Gastrocnemius medialis (tissue), 4 donors: Measurements from ENCODE around the gene SPON1.

Experiments
- CTCF ChIP-seq, 5 experiments: fragments of 450-650 bp in 3 of 5; fragments of 200-600 bp in 2 of 5; sonication (generic) in 2 of 5; IDR thresholded peaks in 4 of 5; conservative IDR thresholded peaks in 1 of 5; 1 replicate in 4 of 5; 2 replicates in 1 of 5; pipeline ENCODE4 v1.5.1; 2016 to 2019; ENCODE audit warnings: antibody characterized with exemption in 5 of 5, mild to moderate bottlenecking in 3 of 5, moderate library complexity in 3 of 5
- POLR2A ChIP-seq, 2 donors: fragments of 450-650 bp; IDR thresholded peaks; one replicate each; pipeline ENCODE4 v1.6.1; 2017; ENCODE audit warnings: antibody characterized with exemption in 2 of 2, mild to moderate bottlenecking in 2 of 2, moderate library complexity in 2 of 2

- TF ChIP-seq POLR2A (IDR thresholded peaks at IDR 0.05) (no peak), CTCF (IDR thresholded peaks at IDR 0.05 in 4 of 5, conservative IDR thresholded peaks at IDR 0.05 in 1 of 5) (no peak)
These were observed 278.4 kb downstream of the SPON1 start for GRCh38 chr11:14240951-14241350.
